HFF-Myc (cell line): Measurements from ENCODE around the gene PTH1R.

ENCODE experiments used
- DNase-seq: peaks from one replicate; pipeline ENCODE4 v3.0.0-alpha.2; 2011; ENCODE audit warnings: low read depth; ENCODE audit errors: extremely low read depth
- H3K4me3 ChIP-seq: replicated peaks from 2 replicates; pipeline ENCODE4 v1.5.1; 2011; ENCODE audit warnings: low read depth, mild to moderate bottlenecking, control low read depth, low read length
- TF ChIP-seq, protein P1 (sequence below): IDR thresholded peaks from 2 replicates; pipeline ENCODE4 v1.5.1; 2012; ENCODE audit warnings: mild to moderate bottlenecking, low read depth, low read length, control low read depth; ENCODE audit errors: missing control alignments

The PTH1R gene

DNA sequence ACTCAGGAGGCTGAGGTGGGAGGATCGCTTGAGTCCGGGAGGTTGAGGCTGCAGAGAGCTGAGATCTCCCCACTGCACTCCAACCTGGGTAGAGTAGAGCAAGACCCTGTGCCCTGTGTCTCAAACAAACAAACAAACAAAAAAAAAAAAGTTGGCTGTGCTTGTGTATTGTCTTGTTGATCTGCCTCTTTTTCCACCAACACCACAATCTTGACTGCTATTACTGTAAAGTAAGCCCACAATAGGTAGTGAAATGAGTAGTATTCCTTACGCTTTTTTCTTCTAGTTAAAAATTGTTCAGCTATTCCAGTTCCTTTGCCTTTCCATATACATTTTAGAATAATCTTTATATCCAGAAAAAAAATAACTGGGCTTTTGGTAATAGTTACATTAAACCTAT is 35.5 kb downstream of the PTH1R start:
- no peak for DNase-seq
- no peak overlapping the region for H3K4me3 ChIP-seq
- TF ChIP-seq, protein P1, sequence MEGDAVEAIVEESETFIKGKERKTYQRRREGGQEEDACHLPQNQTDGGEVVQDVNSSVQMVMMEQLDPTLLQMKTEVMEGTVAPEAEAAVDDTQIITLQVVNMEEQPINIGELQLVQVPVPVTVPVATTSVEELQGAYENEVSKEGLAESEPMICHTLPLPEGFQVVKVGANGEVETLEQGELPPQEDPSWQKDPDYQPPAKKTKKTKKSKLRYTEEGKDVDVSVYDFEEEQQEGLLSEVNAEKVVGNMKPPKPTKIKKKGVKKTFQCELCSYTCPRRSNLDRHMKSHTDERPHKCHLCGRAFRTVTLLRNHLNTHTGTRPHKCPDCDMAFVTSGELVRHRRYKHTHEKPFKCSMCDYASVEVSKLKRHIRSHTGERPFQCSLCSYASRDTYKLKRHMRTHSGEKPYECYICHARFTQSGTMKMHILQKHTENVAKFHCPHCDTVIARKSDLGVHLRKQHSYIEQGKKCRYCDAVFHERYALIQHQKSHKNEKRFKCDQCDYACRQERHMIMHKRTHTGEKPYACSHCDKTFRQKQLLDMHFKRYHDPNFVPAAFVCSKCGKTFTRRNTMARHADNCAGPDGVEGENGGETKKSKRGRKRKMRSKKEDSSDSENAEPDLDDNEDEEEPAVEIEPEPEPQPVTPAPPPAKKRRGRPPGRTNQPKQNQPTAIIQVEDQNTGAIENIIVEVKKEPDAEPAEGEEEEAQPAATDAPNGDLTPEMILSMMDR = no peak

DNA sequence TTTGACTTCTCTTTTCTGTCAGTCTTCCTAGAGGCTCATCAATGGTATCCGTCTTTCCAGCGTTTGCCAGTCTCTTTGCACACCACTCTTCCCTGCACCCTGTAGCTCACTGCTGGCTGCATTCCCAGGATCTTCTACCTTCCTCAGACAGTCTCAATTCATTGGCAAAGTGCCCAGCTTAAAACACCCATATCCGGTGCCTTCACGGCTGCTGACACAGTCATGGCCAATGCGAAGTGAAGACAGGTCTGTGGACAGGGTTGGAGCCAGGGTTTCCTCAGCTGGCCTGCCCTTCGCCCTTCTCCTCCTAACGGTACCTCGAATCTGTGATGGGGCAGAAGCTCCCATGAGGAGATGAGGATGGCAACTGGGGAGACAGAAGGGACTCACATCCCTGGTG is 36.1 kb downstream of the PTH1R start:
- TF ChIP-seq, protein P1 = no peak
- no peak for DNase-seq
- no peak overlapping the region for H3K4me3 ChIP-seq

DNA sequence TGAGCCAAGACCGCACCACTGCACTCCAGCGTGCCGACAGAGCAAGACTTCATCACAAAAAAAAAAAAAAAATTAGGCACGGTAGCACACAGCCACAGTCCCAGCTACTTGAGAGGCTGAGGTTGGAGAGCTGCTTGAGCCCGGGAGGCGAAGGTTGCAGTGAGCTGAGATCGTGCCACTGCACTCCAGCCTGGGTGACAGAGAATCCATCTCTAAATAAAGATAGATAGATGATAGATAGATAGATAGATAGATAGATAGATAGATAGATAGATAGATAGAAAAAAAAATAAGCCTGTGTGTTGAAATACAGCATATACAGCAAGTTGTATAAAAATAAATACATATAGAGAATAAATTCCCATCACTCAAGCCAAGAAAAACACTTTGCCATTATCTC is 37.3 kb downstream of the PTH1R start:
- H3K4me3 ChIP-seq = no peak overlapping the region
- TF ChIP-seq, protein P1 = no peak
- no peak for DNase-seq

DNA sequence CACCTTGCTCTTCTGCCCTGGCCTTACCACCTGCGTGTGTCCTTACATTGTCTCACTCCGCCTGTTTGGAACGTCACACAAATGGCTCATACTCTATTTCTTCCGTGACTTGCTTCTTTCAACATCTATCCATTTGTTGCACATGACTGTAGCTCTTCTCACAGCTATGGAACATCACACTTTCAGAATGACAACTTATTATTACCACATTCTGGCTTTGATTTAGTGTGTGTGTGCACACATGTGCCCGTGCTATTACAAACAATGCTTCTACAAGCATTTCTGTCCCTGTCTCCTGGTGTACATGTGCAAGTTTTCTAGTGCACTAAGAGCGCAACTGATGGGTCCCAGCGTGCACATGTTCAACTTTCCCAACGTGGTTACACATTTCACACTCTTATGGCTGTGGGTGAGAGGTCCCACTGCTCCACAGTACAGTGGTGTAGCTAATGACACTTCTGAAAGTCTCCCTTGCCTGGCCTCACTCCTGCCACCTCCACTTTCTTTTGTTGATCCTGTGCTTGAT is 37.8 kb downstream of the PTH1R start:
- TF ChIP-seq, protein P1 = no peak
- H3K4me3 ChIP-seq = no peak overlapping the region
- DNase-seq = no peak

DNA sequence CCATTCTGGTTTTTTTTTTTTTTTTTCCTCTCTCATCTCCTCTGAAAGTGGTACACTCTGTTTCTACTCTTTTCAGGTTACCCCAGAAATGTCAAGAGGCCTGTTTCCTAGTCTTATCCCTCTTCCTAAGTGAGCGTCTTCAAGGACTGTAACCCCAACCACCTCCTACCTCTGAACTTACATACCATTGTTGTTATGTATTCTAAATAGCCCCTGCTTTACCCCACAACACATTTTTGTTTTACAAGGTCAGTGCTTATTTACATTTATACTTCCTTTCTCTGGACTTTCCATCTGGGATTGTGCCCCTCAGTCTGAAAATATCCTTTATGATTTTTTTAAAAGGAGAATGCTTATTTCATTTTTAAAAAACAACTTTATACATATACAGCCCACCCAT is 38.8 kb downstream of the PTH1R start:
- DNase-seq = no peak
- TF ChIP-seq, protein P1 = no peak
- H3K4me3 ChIP-seq = no peak overlapping the region

DNA sequence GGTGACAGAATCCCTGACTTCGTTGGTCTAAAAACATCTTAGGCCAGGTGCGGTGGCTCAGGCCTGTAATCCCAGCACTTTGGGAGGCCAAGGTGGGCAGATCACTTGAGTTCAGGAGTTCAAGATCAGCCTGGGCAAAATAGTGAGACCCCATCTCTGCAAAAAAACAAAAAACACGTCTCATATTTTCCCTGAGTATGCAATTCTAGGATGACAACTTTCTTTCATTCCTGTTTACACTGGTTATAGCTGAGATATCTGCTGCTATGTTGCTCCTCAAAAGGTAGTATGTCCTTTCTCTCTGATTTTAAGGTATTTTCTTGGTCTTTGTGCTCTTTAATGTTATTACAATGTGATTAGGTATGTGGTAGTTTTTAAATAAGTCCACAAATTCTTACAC is 39.3 kb downstream of the PTH1R start:
- DNase-seq = no peak
- TF ChIP-seq, protein P1 = no peak
- no peak overlapping the region for H3K4me3 ChIP-seq

DNA sequence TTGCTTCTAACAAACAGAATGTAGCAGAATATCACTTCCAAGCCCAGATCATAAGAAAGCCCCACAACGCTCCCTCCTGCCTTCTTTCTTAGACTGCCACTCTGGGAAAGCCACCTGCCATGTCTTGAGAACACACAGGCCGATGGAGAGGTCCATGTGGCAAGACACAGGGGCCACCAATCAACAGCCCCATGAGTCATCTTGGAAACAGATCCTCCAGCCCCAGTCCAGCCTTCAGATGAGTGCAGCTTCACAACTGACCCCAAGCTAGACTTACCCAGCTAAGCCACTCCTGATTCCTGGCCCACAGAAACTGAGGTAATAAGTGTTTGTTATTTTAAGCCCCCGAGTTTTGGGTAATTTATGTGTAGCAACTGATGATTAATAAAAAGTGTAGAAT is 39.7 kb downstream of the PTH1R start:
- TF ChIP-seq, protein P1 = no peak
- no peak overlapping the region for H3K4me3 ChIP-seq
- DNase-seq = no peak
